IMR-90 (cell line): ENCODE data around the gene FLT1. TPM values are rescaled to one million over a fixed set of nuclear protein-coding genes. Genes with fewer than 3 reads are reported as not detected.

ENCODE experiments used
- ATAC-seq: fragments of 200-7000 bp; cut with Tn5 transposase; 2 replicates; pipeline ENCODE4 v1.9.1; 2020; ENCODE audit warnings: low read depth, mild to moderate bottlenecking, moderate library complexity
- BruUV-seq: library from RNA; stranded (reverse); fragments of 400-500 nt; replicated peaks from 2 replicates; lab custom pipeline; 2021; lab: Mats Ljungman, UMichigan
- CTCF ChIA-PET: fragments of 300-600 bp; formaldehyde crosslinking; extraction: SDS; loops from one replicate; lab custom pipeline; 2021; ENCODE audit warnings: antibody characterized with exemption; lab: Yijun Ruan, JAX
- POLR2A ChIA-PET: fragments of 300-600 bp; sonication (Branson Sonifier 250); formaldehyde crosslinking; loops from one replicate; lab custom pipeline; 2022; ENCODE audit warnings: antibody characterized with exemption; ENCODE audit not compliant: unreplicated experiment; lab: Charles Lee
- DNase-seq: peaks from one replicate; pipeline ENCODE4 v3.0.0; 2013
- H2AFZ ChIP-seq: replicated peaks from 2 replicates; pipeline ENCODE3; 2013; ENCODE audit warnings: low read length, mild to moderate bottlenecking; ENCODE audit not compliant: poor library complexity
- H2AK5ac ChIP-seq: 2 replicates; pipeline ENCODE4 v1.6.1; 2013; ENCODE audit warnings: low read depth, low read length, inconsistent platforms
- H2AK9ac ChIP-seq: replicated peaks from 2 replicates; pipeline ENCODE3; 2013; ENCODE audit warnings: mild to moderate bottlenecking, low read depth, low read length, moderate library complexity; ENCODE audit not compliant: poor library complexity
- H2BK120ac ChIP-seq: 2 replicates; pipeline ENCODE4 v1.6.1; 2013; ENCODE audit warnings: low read depth, low read length, inconsistent platforms
- H2BK15ac ChIP-seq: 3 replicates; pipeline ENCODE4 v1.6.1; 2013; ENCODE audit warnings: low read depth, low read length, inconsistent platforms
- H2BK20ac ChIP-seq: 2 replicates; pipeline ENCODE4 v1.6.1; 2013; ENCODE audit warnings: low read depth, mild to moderate bottlenecking, inconsistent platforms, low read length, moderate library complexity
- H2BK5ac ChIP-seq: 2 replicates; pipeline ENCODE4 v1.6.1; 2013; ENCODE audit warnings: mild to moderate bottlenecking, low read depth, low read length, inconsistent platforms; ENCODE audit not compliant: poor library complexity, severe bottlenecking
- H3K14ac ChIP-seq: replicated peaks from 2 replicates; pipeline ENCODE4 v1.6.1; 2013; ENCODE audit warnings: low read depth, low read length, inconsistent platforms
- H3K18ac ChIP-seq: 2 replicates; pipeline ENCODE4 v1.6.1; 2013; ENCODE audit warnings: low read depth, low read length, control low read depth
- H3K23ac ChIP-seq: 2 replicates; pipeline ENCODE4 v1.6.1; 2013; ENCODE audit warnings: low read depth, low read length, inconsistent platforms
- H3K27ac ChIP-seq: 2 replicates; pipeline ENCODE4 v1.5.1; 2013; ENCODE audit warnings: mild to moderate bottlenecking, control low read depth, low read length; ENCODE audit not compliant: insufficient read depth
- H3K27me3 ChIP-seq: 2 replicates; pipeline ENCODE4 v1.6.1; 2013; ENCODE audit warnings: low read length; ENCODE audit not compliant: control insufficient read depth, insufficient read depth
- H3K36me3 ChIP-seq: 2 replicates; pipeline ENCODE4 v1.6.1; 2013; ENCODE audit warnings: low read length, mixed read lengths; ENCODE audit not compliant: control insufficient read depth, insufficient read depth
- H3K4ac ChIP-seq: 2 replicates; pipeline ENCODE4 v1.6.1; 2013; ENCODE audit warnings: low read depth, low read length, inconsistent platforms
- H3K4me1 ChIP-seq: 2 replicates; pipeline ENCODE4 v1.6.1; 2013; ENCODE audit warnings: low read length, mixed read lengths; ENCODE audit not compliant: control insufficient read depth, insufficient read depth
- H3K4me2 ChIP-seq: 2 replicates; pipeline ENCODE4 v1.6.1; 2013; ENCODE audit warnings: low read depth, mild to moderate bottlenecking, control low read depth, low read length, moderate library complexity
- H3K4me3 ChIP-seq: 2 replicates; pipeline ENCODE4 v1.5.1; 2013; ENCODE audit warnings: low read depth, mild to moderate bottlenecking, control low read depth, low read length, moderate library complexity; ENCODE audit not compliant: insufficient read depth
- H3K56ac ChIP-seq: 2 replicates; pipeline ENCODE4 v1.6.1; 2013; ENCODE audit warnings: low read length, inconsistent platforms; ENCODE audit not compliant: insufficient read depth; ENCODE audit errors: extremely low read depth
- H3K79me1 ChIP-seq, 2 experiments: 2 replicates each; pipeline ENCODE4 v1.6.1; 2013; ENCODE audit warnings: low read length in 2 of 2, inconsistent platforms in 1 of 2, low read depth in 1 of 2
- H3K9ac ChIP-seq: 2 replicates; pipeline ENCODE4 v1.6.1; 2013; ENCODE audit warnings: low read depth, low read length, control low read depth
- H3K9me1 ChIP-seq: 2 replicates; pipeline ENCODE4 v1.6.1; 2013; ENCODE audit warnings: low read length, inconsistent platforms; ENCODE audit not compliant: insufficient read depth
- H3K9me3 ChIP-seq: 2 replicates; pipeline ENCODE4 v1.6.1; 2013; ENCODE audit warnings: low read length; ENCODE audit not compliant: control insufficient read depth, insufficient read depth
- H4K20me1 ChIP-seq: 2 replicates; pipeline ENCODE4 v1.6.1; 2013; ENCODE audit warnings: low read length, inconsistent platforms; ENCODE audit not compliant: insufficient read depth
- H4K5ac ChIP-seq: 2 replicates; pipeline ENCODE4 v1.6.1; 2013; ENCODE audit warnings: mild to moderate bottlenecking, low read depth, low read length, control low read depth
- H4K8ac ChIP-seq, 2 experiments: 2 replicates each; pipeline ENCODE4 v1.6.1; 2013; ENCODE audit warnings: low read depth in 2 of 2, low read length in 2 of 2, control low read depth in 1 of 2, inconsistent platforms in 1 of 2
- H4K91ac ChIP-seq: 2 replicates; pipeline ENCODE4 v1.6.1; 2013; ENCODE audit warnings: low read depth, low read length, inconsistent platforms; ENCODE audit not compliant: insufficient read depth
- MAFK ChIP-seq: IDR thresholded peaks from 2 replicates; pipeline ENCODE4 v1.6.1; 2012; ENCODE audit warnings: low read depth, low read length, improper control_type of control experiment
- NFE2L2 ChIP-seq: fragments of 150-350 bp; IDR thresholded peaks from 2 replicates; pipeline ENCODE4 v1.6.1; 2016; ENCODE audit warnings: low read depth, mild to moderate bottlenecking, low read length
- POLR2A ChIP-seq: IDR thresholded peaks from 2 replicates; pipeline ENCODE4 v1.6.1; 2012; ENCODE audit warnings: mild to moderate bottlenecking, low read depth, low read length
- dilution Hi-C: fragments of 300-500 bp; cut with HindIII; formaldehyde crosslinking; loops from one replicate; pipeline ENCODE4 v1.14.3; 2018; ENCODE audit warnings: low sequenced_read_pairs; ENCODE audit not compliant: unreplicated experiment
- in situ Hi-C: fragments of 300-500 bp; cut with MboI; formaldehyde crosslinking; loops from 3 replicates; pipeline ENCODE4 v1.14.3; 2019; ENCODE audit warnings: low sequenced_read_pairs, inconsistent platforms, mixed read lengths
- intact Hi-C: fragments of 100-400 bp; cut with micrococcal nuclease; formaldehyde crosslinking; loops from 2 replicates; pipeline ENCODE4 v1.10.0; 2022
- polyA plus RNA-seq, 3 experiments: library from polyadenylated mRNA; depleted of rRNA; stranded (reverse); fragments of >200 nt; gene quantifications; 2 replicates each; pipeline ENCODE4 v1.2.3, GENCODE V29; 2012; ENCODE audit warnings: low replicate concordance in 1 of 3
- total RNA-seq: library from RNA; depleted of rRNA; stranded (reverse); fragments of >200 nt; gene quantifications from 2 replicates; pipeline ENCODE4 v1.2.3, GENCODE V29; 2012

FLT1 gene
- total and polyA plus RNA-seq, 2 of the 4 experiments (the other 2 are of a cell fraction): 4.5 to 10.4 TPM

GRCh38 chr13:28268800-28269223, 226.1 kb downstream of the FLT1 start:
- Histone ChIP-seq H3K9me3 (no peaks in the 10 kb centered on the region), H3K27ac (no peak overlapping the region), H3K9me1 (no peaks in the 10 kb centered on the region), H3K4me2 (no peak overlapping the region), H4K5ac (no peak overlapping the region), H2BK5ac (no peak overlapping the region), H2AFZ (no peak overlapping the region), H4K8ac (no peak overlapping the region), H2BK20ac (no peak overlapping the region), H3K14ac (no peak overlapping the region), H3K9ac (no peak overlapping the region), H3K56ac (no peak overlapping the region), H2BK120ac (no peak overlapping the region), H4K91ac (no peak overlapping the region), H4K20me1 (no peaks in the 10 kb centered on the region), H2AK9ac (no peak overlapping the region), H3K4ac (no peak overlapping the region), H3K36me3 (peaks cover 7% of the 10 kb centered on the region), H3K4me3 (no peak overlapping the region), H3K18ac (no peak overlapping the region), H3K79me1 (no peaks in the 10 kb centered on the region), H3K4me1 (no peaks in the 10 kb centered on the region), H2BK15ac (no peak overlapping the region), H3K27me3 (no peaks in the 10 kb centered on the region), H2AK5ac (no peak overlapping the region), H3K23ac (no peak overlapping the region)
- TF ChIP-seq POLR2A (no peak), MAFK (no peak), NFE2L2 (no peak)
- ChIA-PET POLR2A (no interaction called here), CTCF (no interaction called here)
- dilution Hi-C loops: no loop called here
- intact Hi-C loops: no loop called here
- ATAC-seq (no peak), DNase-seq (no peak)
- BruUV-seq: no TSS peak
- in situ Hi-C loops: no loop called here
